Central memory CD8-positive, alpha-beta T cell (primary cell): ENCODE results near the gene RXFP1.

Source experiments
- ATAC-seq: fragments of 150-1000 bp; cut with Tn5 transposase; replicated peaks from 2 replicates; pipeline ENCODE4 v1.10.0; 2022; ENCODE audit warnings: mild to moderate bottlenecking, moderate FRiP score, moderate number of reproducible peaks; ENCODE audit not compliant: poor library complexity, severe bottlenecking; ENCODE audit errors: extremely low read depth
- DNase-seq, 2 donors: peaks; one replicate each; pipeline ENCODE4 v3.0.0; 2021; ENCODE audit warnings: low spot score in 2 of 2
- H3K27ac Mint-ChIP-seq: one replicate; pipeline ENCODE4 v1.8.0; 2022; ENCODE audit warnings: low read depth, mild to moderate bottlenecking, moderate library complexity, mixed read lengths
- H3K27me3 Mint-ChIP-seq: one replicate; pipeline ENCODE4 v1.8.0; 2022; ENCODE audit warnings: mixed read lengths
- H3K36me3 Mint-ChIP-seq: one replicate; pipeline ENCODE4 v1.8.0; 2022; ENCODE audit warnings: mild to moderate bottlenecking, moderate library complexity, mixed read lengths; ENCODE audit not compliant: insufficient read depth
- H3K4me1 Mint-ChIP-seq: one replicate; pipeline ENCODE4 v1.8.0; 2022; ENCODE audit warnings: mixed read lengths
- H3K4me3 Mint-ChIP-seq: one replicate; pipeline ENCODE4 v1.8.0; 2022; ENCODE audit warnings: mild to moderate bottlenecking, moderate library complexity, mixed read lengths
- H3K9me3 Mint-ChIP-seq: one replicate; pipeline ENCODE4 v1.8.0; 2022; ENCODE audit warnings: mixed read lengths

Gene RXFP1

GRCh38 chr4:158521484-158522088, at the start of gene RXFP1:
RXFP1 (plus strand) TSS chr4:158521882; CDS start chr4:158521977, 95 bp downstream.
- Mint-ChIP-seq H3K27me3 (no peaks in the 10 kb centered on the region), H3K36me3 (no peaks in the 10 kb centered on the region), H3K27ac (no peak within 1 kb of the TSS), H3K4me1 (no peaks in the 10 kb centered on the region), H3K4me3 (no peak within 1 kb of the TSS), H3K9me3 (no peaks in the 10 kb centered on the region)
- ATAC-seq (no peak), DNase-seq (no peak)

GRCh38 chr4:158481811-158482210, 39.9 kb upstream of the RXFP1 start:
- ATAC-seq (no peak), DNase-seq (no peak)
- H3K4me1 Mint-ChIP-seq: no peaks in the 10 kb centered on the region
- H3K4me3 Mint-ChIP-seq: no peak overlapping the region
- H3K27ac Mint-ChIP-seq: no peak overlapping the region
- no peaks in the 10 kb centered on the region for H3K36me3 Mint-ChIP-seq
- no peaks in the 10 kb centered on the region for H3K27me3 Mint-ChIP-seq
- peaks cover 16% of the 10 kb centered on the region for H3K9me3 Mint-ChIP-seq

GRCh38 chr4:158484173-158484885, 37.4 kb upstream of the RXFP1 start:
- Mint-ChIP-seq H3K4me1 (no peaks in the 10 kb centered on the region), H3K9me3 (peaks cover 32% of the 10 kb centered on the region), H3K27me3 (no peaks in the 10 kb centered on the region), H3K4me3 (no peak overlapping the region), H3K36me3 (no peaks in the 10 kb centered on the region), H3K27ac (no peak overlapping the region)
- DNase-seq (no peak), ATAC-seq (no peak)

GRCh38 chr4:158490629-158491028, 31.1 kb upstream of the RXFP1 start:
- Mint-ChIP-seq H3K9me3 (peaks cover 25% of the 10 kb centered on the region), H3K27ac (no peak overlapping the region), H3K4me3 (no peak overlapping the region), H3K36me3 (no peaks in the 10 kb centered on the region), H3K27me3 (no peaks in the 10 kb centered on the region), H3K4me1 (no peaks in the 10 kb centered on the region)
- ATAC-seq (no peak), DNase-seq (no peak)

GRCh38 chr4:158492391-158492790, 29.3 kb upstream of the RXFP1 start:
- ATAC-seq (no peak), DNase-seq (no peak)
- no peaks in the 10 kb centered on the region for H3K36me3 Mint-ChIP-seq
- H3K27me3 Mint-ChIP-seq: no peaks in the 10 kb centered on the region
- H3K4me1 Mint-ChIP-seq: no peaks in the 10 kb centered on the region
- H3K4me3 Mint-ChIP-seq: no peak overlapping the region
- H3K9me3 Mint-ChIP-seq: peaks cover 10% of the 10 kb centered on the region
- no peak overlapping the region for H3K27ac Mint-ChIP-seq

GRCh38 chr4:158496030-158496741, 25.5 kb upstream of the RXFP1 start:
- DNase-seq: no peak
- H3K4me3 Mint-ChIP-seq: no peak overlapping the region
- H3K36me3 Mint-ChIP-seq: no peaks in the 10 kb centered on the region
- H3K4me1 Mint-ChIP-seq: no peaks in the 10 kb centered on the region
- H3K27ac Mint-ChIP-seq: no peak overlapping the region
- H3K9me3 Mint-ChIP-seq: no peaks in the 10 kb centered on the region
- no peak for ATAC-seq
- no peaks in the 10 kb centered on the region for H3K27me3 Mint-ChIP-seq

- Mint-ChIP-seq H3K27ac (no peak overlapping the region), H3K27me3 (peaks cover 20% of the 10 kb centered on the region), H3K4me1 (no peaks in the 10 kb centered on the region), H3K4me3 (no peak overlapping the region), H3K9me3 (peaks cover 9% of the 10 kb centered on the region), H3K36me3 (no peaks in the 10 kb centered on the region)
- ATAC-seq: no peak
- DNase-seq: no peak
Measured at GRCh38 chr4:158500054-158500453, 21.6 kb upstream of the RXFP1 start.

- H3K9me3 Mint-ChIP-seq: peaks cover 5% of the 10 kb centered on the region
- H3K4me1 Mint-ChIP-seq: no peaks in the 10 kb centered on the region
- H3K27ac Mint-ChIP-seq: no peak overlapping the region
- ATAC-seq (no peak), DNase-seq (no peak)
- no peaks in the 10 kb centered on the region for H3K27me3 Mint-ChIP-seq
- H3K36me3 Mint-ChIP-seq: no peaks in the 10 kb centered on the region
- no peak overlapping the region for H3K4me3 Mint-ChIP-seq
Measured at GRCh38 chr4:158513256-158513655, 8.4 kb upstream of the RXFP1 start.

- H3K9me3 Mint-ChIP-seq: no peaks in the 10 kb centered on the region
- no peak for DNase-seq
- H3K27me3 Mint-ChIP-seq: no peaks in the 10 kb centered on the region
- H3K27ac Mint-ChIP-seq: no peak overlapping the region
- H3K36me3 Mint-ChIP-seq: no peaks in the 10 kb centered on the region
- no peak for ATAC-seq
- H3K4me3 Mint-ChIP-seq: no peak overlapping the region
- H3K4me1 Mint-ChIP-seq: no peaks in the 10 kb centered on the region
Measured at GRCh38 chr4:158519226-158519625, 2.5 kb upstream of the RXFP1 start.

- Mint-ChIP-seq H3K27me3 (no peaks in the 10 kb centered on the region), H3K36me3 (no peaks in the 10 kb centered on the region), H3K4me3 (no peak overlapping the region), H3K27ac (no peak overlapping the region), H3K9me3 (no peaks in the 10 kb centered on the region), H3K4me1 (no peaks in the 10 kb centered on the region)
- ATAC-seq (no peak), DNase-seq (no peak)
Measured at GRCh38 chr4:158523990-158524535, 2.4 kb downstream of the RXFP1 start.

GRCh38 chr4:158527516-158527915, 5.8 kb downstream of the RXFP1 start:
- DNase-seq (no peak), ATAC-seq (no peak)
- H3K36me3 Mint-ChIP-seq: no peaks in the 10 kb centered on the region
- peaks cover 4% of the 10 kb centered on the region for H3K27me3 Mint-ChIP-seq
- H3K4me1 Mint-ChIP-seq: no peaks in the 10 kb centered on the region
- H3K27ac Mint-ChIP-seq: no peak overlapping the region
- H3K4me3 Mint-ChIP-seq: no peak overlapping the region
- peaks cover 6% of the 10 kb centered on the region for H3K9me3 Mint-ChIP-seq

- ATAC-seq: no peak
- Mint-ChIP-seq H3K27me3 (peaks cover 10% of the 10 kb centered on the region), H3K9me3 (peaks cover 6% of the 10 kb centered on the region), H3K4me3 (no peak overlapping the region), H3K4me1 (no peaks in the 10 kb centered on the region), H3K36me3 (no peaks in the 10 kb centered on the region), H3K27ac (no peak overlapping the region)
- DNase-seq: no peak
Measured at GRCh38 chr4:158529505-158529904, 7.8 kb downstream of the RXFP1 start.

GRCh38 chr4:158530381-158530780, 8.7 kb downstream of the RXFP1 start:
- Mint-ChIP-seq H3K9me3 (peaks cover 6% of the 10 kb centered on the region), H3K4me3 (no peak overlapping the region), H3K27ac (no peak overlapping the region), H3K4me1 (no peaks in the 10 kb centered on the region), H3K36me3 (no peaks in the 10 kb centered on the region), H3K27me3 (peaks cover 10% of the 10 kb centered on the region)
- ATAC-seq (no peak), DNase-seq (no peak)
